Measurements from ENCODE around the gene FXYD3.

DNA sequence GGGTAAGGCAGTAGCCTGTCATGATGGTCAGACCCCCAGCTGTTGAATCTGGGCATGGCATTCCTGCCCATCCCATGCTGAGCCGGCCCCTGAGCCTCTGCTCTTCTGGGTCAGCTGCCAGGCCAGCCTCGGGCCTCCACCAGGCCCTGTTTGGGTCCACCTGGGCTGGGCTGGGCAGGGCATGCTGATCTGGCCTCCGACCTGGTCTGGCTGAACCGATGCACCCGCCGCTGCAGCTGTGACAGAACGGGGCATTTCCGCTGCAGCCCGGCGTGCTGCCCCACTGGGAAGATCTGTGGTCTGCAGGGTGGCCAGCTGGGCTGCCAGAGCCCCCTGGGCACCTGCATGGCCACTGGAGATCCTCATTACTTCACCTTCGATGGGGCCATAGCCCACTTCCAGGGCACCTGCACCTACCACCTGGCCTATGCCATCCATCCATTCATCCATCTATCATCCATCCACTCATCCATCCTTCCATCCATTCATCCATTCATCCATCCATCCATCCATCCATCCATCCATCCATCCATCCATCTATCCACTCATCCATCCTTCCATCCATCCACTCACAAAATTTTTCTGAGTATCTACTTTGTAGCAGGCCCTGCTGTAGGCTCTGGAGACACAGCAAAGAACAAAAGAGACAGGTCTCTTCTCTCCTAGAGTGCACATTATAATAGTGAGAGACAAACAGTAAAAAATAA is 21.5 kb upstream of the FXYD3 start:
- TF ChIP-seq, protein P1, sequence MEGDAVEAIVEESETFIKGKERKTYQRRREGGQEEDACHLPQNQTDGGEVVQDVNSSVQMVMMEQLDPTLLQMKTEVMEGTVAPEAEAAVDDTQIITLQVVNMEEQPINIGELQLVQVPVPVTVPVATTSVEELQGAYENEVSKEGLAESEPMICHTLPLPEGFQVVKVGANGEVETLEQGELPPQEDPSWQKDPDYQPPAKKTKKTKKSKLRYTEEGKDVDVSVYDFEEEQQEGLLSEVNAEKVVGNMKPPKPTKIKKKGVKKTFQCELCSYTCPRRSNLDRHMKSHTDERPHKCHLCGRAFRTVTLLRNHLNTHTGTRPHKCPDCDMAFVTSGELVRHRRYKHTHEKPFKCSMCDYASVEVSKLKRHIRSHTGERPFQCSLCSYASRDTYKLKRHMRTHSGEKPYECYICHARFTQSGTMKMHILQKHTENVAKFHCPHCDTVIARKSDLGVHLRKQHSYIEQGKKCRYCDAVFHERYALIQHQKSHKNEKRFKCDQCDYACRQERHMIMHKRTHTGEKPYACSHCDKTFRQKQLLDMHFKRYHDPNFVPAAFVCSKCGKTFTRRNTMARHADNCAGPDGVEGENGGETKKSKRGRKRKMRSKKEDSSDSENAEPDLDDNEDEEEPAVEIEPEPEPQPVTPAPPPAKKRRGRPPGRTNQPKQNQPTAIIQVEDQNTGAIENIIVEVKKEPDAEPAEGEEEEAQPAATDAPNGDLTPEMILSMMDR (conservative IDR thresholded peaks at IDR 0.05; ENCODE audit: low read length) = no peak
- no peak for TF ChIP-seq EZH2phosphoT487 (IDR thresholded peaks at IDR 0.05; ENCODE audit: borderline replicate concordance, low read depth, low read length)

Measured in OCI-LY7 (cell line).